Glutamatergic neuron (in vitro differentiated cells): Measurements from ENCODE around the gene FAM174B. TPM values are rescaled to one million over a fixed set of nuclear protein-coding genes. Genes with fewer than 3 reads are reported as not detected.

Source experiments
- DNase-seq: peaks from one replicate; pipeline ENCODE4 v3.0.0; 2022
- H3K27ac Mint-ChIP-seq: one replicate; pipeline ENCODE4 v1.8.0; 2020; ENCODE audit warnings: mild to moderate bottlenecking, mixed read lengths, inconsistent platforms; ENCODE audit not compliant: unreplicated experiment
- H3K27me3 Mint-ChIP-seq: one replicate; pipeline ENCODE4 v1.8.0; 2020; ENCODE audit warnings: mild to moderate bottlenecking, moderate library complexity, mixed read lengths, inconsistent platforms; ENCODE audit not compliant: unreplicated experiment
- H3K36me3 Mint-ChIP-seq: one replicate; pipeline ENCODE4 v1.8.0; 2020; ENCODE audit warnings: mild to moderate bottlenecking, mixed read lengths, inconsistent platforms; ENCODE audit not compliant: unreplicated experiment
- H3K4me1 Mint-ChIP-seq: one replicate; pipeline ENCODE4 v1.8.0; 2020; ENCODE audit warnings: mild to moderate bottlenecking, low read depth, mixed read lengths, inconsistent platforms; ENCODE audit not compliant: unreplicated experiment
- H3K4me3 Mint-ChIP-seq: one replicate; pipeline ENCODE4 v1.8.0; 2020; ENCODE audit warnings: mild to moderate bottlenecking, mixed read lengths, inconsistent platforms; ENCODE audit not compliant: unreplicated experiment
- H3K9me3 Mint-ChIP-seq: one replicate; pipeline ENCODE4 v1.8.0; 2020; ENCODE audit warnings: mild to moderate bottlenecking, moderate library complexity, mixed read lengths, inconsistent platforms; ENCODE audit not compliant: unreplicated experiment
- total RNA-seq: library from RNA; stranded (reverse); fragmentation: NEBNext Ultra II Directional; extraction: Animal tissue kit (Norgen Biotek cat#: 25700); gene quantifications from one replicate; pipeline ENCODE4 v1.2.1, GENCODE V29; 2021; ENCODE audit not compliant: unreplicated experiment
- TF ChIP-seq, protein P1 (sequence below): fragments of 200-600 bp; sonication (generic); IDR thresholded peaks from one replicate; pipeline ENCODE4 v1.5.0; 2021; ENCODE audit not compliant: partially characterized antibody, unreplicated experiment

Gene FAM174B
- total RNA-seq, 1 donor from 2014 or later, result 8.6 TPM

DNA sequence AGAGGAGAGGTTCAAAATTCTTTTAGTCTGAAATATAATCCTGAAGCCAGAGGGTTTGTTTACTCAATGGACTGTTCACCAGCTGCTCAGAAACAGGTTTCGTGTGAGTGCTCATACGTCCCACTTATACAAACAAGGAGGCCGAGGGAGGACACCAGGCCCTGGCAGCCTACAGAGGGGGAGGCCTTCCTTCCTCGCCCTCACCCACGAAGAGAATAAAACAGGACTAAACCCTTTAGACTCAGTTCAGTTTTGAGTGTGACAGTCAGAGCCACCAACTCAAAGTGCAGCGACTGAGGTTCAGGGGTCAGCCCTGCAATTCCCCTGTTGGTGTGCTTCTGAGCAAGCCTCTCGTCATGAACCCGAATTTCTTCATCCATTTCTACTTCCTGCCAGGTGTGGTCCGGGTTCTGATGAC lies 17.3 kb downstream of the FAM174B start:
- peaks cover 26% of the 10 kb centered on the region for H3K4me1 Mint-ChIP-seq
- H3K36me3 Mint-ChIP-seq, result peaks cover 11% of the 10 kb centered on the region
- peak overlapping the region; percentile 11 for H3K27ac Mint-ChIP-seq
- TF ChIP-seq, protein P1, sequence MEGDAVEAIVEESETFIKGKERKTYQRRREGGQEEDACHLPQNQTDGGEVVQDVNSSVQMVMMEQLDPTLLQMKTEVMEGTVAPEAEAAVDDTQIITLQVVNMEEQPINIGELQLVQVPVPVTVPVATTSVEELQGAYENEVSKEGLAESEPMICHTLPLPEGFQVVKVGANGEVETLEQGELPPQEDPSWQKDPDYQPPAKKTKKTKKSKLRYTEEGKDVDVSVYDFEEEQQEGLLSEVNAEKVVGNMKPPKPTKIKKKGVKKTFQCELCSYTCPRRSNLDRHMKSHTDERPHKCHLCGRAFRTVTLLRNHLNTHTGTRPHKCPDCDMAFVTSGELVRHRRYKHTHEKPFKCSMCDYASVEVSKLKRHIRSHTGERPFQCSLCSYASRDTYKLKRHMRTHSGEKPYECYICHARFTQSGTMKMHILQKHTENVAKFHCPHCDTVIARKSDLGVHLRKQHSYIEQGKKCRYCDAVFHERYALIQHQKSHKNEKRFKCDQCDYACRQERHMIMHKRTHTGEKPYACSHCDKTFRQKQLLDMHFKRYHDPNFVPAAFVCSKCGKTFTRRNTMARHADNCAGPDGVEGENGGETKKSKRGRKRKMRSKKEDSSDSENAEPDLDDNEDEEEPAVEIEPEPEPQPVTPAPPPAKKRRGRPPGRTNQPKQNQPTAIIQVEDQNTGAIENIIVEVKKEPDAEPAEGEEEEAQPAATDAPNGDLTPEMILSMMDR, result no peak
- peak overlapping the region; percentile 25 for H3K4me3 Mint-ChIP-seq
- no peak for DNase-seq
- H3K27me3 Mint-ChIP-seq, result peaks cover 6% of the 10 kb centered on the region
- H3K9me3 Mint-ChIP-seq, result peaks cover 12% of the 10 kb centered on the region

DNA sequence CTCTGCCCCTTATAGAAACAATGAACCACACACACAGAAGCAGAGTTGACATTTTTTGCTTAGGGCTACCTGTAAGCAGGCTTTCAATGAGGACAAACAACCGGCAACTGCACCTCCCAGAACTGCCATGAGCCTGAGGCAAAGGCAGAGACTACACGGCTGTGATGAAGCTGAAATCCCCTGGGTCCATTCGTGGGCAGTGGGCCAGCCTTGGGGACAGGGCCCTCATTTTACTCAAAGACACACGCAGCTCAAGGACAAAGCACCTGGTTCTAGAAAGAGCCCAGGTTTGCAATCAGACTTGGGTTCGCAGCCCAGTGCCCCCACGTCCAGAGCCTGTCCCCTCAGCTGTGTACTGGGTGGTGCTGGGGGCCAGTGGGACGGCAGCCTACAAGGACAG lies 17.9 kb downstream of the FAM174B start:
- Mint-ChIP-seq H3K9me3 (peaks cover 12% of the 10 kb centered on the region), H3K36me3 (peaks cover 16% of the 10 kb centered on the region), H3K4me1 (peaks cover 26% of the 10 kb centered on the region), H3K27me3 (peaks cover 6% of the 10 kb centered on the region), H3K4me3 (no peak overlapping the region), H3K27ac (no peak overlapping the region)
- DNase-seq, result no peak
- TF ChIP-seq, protein P1, result no peak

DNA sequence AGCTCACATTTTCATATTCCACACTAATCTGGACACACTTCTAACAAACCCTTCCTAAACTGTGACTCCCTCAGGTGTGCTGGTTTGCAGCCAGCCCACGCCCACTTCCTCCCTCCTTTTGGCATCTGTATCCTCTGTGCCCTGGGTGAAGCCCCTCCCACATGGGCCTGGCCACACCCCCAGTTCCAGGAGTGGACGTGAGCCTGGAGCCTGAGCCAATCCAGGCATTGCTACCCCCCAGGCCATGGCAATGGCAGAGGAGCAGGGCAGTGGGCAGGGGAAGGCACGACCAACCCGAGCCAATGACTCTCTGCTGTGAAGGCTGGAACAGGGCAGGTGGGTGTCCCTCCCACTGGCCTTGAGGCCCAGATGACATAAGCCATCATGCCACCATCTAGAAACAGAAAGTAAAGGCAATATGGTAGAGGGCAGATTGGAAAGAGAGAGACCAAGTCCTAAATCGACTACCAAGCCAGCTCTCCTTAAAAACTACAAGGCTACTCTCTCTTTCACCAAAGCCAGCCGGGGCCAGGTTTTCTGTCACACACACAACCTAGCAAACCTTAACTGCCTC lies 18.6 kb downstream of the FAM174B start:
- peak; percentile 39 for DNase-seq
- H3K36me3 Mint-ChIP-seq, result peaks cover 16% of the 10 kb centered on the region
- no peak overlapping the region for H3K27ac Mint-ChIP-seq
- H3K9me3 Mint-ChIP-seq, result peaks cover 12% of the 10 kb centered on the region
- H3K27me3 Mint-ChIP-seq, result peaks cover 6% of the 10 kb centered on the region
- H3K4me1 Mint-ChIP-seq, result peaks cover 26% of the 10 kb centered on the region
- TF ChIP-seq, protein P1, result no peak
- H3K4me3 Mint-ChIP-seq, result no peak overlapping the region

DNA sequence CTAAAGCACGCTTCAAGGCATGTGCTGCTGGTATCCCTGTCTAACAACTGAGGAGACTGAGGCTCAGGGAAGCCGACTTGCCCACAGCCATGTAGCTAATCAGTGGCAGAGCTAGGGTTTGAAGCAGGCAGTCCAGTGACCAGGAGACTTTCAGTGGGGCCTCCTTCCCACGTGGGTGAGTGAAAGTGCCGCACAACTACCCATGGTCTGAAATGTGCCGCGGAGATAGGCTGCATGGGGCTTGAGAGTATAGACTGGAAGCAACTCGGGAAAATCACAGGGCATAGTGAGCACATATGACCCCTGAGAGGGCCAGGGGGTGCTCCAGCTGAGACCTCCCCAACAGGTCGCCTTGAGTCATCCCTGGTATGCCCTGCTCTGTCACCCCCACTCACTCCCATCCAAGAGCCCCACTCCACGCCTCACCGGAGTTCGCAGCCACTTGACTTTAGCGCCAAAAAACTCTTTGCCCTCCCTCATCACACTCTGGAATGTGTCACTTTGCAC lies 19.1 kb downstream of the FAM174B start:
- H3K27ac Mint-ChIP-seq, result no peak overlapping the region
- DNase-seq, result no peak
- peaks cover 16% of the 10 kb centered on the region for H3K36me3 Mint-ChIP-seq
- TF ChIP-seq, protein P1, result no peak
- no peak overlapping the region for H3K4me3 Mint-ChIP-seq
- H3K4me1 Mint-ChIP-seq, result peaks cover 26% of the 10 kb centered on the region
- peaks cover 11% of the 10 kb centered on the region for H3K9me3 Mint-ChIP-seq
- peaks cover 6% of the 10 kb centered on the region for H3K27me3 Mint-ChIP-seq

DNA sequence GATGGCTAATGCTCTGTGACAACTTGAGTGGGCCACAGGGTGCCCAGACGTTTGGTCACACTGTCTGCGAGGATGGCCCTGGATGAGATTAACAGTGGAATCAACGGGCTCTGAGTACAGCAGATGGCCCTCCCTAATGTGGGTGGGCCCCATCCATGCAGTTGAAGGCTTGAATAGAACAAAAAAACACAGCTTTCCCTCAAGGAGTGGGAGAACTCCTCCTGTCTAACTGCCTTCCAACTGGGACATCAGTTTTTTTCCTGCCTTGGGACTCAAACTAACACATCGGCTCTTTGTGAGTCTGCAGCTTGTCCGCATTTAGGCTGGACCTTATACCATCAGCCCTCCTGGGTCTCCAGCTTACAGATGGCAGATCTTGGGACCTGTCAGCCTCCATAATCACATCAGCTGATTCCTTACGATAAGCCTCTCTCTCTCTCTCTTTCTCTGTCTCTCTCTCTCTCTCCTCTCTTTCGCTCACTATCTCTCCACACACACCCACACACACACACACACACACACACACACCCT lies 20.8 kb downstream of the FAM174B start:
- TF ChIP-seq, protein P1, result no peak
- H3K27ac Mint-ChIP-seq, result peak overlapping the region; percentile 86
- H3K9me3 Mint-ChIP-seq, result peaks cover 6% of the 10 kb centered on the region
- peak overlapping the region; percentile 71 for H3K4me3 Mint-ChIP-seq
- H3K27me3 Mint-ChIP-seq, result peaks cover 6% of the 10 kb centered on the region
- peaks cover 31% of the 10 kb centered on the region for H3K4me1 Mint-ChIP-seq
- DNase-seq, result no peak
- peaks cover 15% of the 10 kb centered on the region for H3K36me3 Mint-ChIP-seq
